Measurements from ENCODE around the gene ATF7.

The ATF7 gene

GRCh38 chr12:53626702-53627169, 554 bp upstream of the ATF7 start:
- no peak for TF ChIP-seq CTCF (IDR thresholded peaks at IDR 0.05; ENCODE audit: extremely low read depth, missing control alignments)
- no peak for DNase-seq (ENCODE audit: low spot score)

DNA sequence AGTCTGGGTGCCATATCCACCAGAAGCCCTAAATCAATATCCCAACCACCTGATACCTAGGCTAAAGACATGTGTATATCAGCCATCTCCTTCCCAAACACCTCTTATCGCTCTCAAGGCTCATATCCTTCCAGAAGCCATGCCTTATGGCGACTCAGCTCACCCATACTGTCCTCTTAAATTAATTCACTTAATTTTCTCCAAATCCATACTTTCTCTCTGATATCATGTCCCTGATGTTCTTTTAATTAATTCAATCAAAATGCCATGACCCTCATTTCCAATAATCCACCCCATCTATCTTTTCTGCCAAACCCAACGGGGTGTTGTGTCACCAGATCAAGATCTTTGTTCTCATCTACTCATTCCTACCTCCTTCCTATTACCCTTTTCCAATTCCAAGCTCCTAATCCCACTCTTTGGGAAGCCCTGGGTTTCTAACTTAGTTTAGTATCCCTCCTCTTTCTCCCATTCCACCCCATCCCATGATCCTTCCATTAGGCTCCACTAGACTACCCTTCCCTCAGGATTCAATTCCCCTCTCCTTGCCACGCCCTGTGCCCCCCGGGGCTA, 723 bp downstream of the ATF7 start:
- TF ChIP-seq CTCF (IDR thresholded peaks at IDR 0.05; ENCODE audit: extremely low read depth, missing control alignments), result no peak
- no peak for DNase-seq (ENCODE audit: low spot score)

GRCh38 chr12:53624956-53625355, 1.2 kb downstream of the ATF7 start:
- TF ChIP-seq CTCF (IDR thresholded peaks at IDR 0.05; ENCODE audit: extremely low read depth, missing control alignments), result no peak
- DNase-seq (ENCODE audit: low spot score), result no peak

DNA sequence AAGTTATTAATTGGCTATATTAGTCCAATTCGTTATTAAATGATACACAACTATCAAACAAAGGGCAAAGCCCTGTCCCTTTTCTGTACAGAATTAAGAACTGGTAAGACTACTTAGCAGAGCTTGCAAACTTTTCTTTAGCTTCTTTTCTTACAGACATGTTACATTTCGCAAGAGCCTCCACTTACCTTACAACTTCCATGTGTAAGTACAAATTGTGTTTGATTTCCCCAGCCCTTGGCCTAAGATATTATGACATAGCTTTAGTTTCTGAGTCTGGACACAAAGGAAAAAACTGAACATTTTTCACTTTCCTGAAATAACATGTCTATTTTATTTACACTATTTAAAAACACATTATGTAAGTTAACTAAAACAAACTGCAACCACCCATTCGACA, 1.7 kb downstream of the ATF7 start:
- TF ChIP-seq CTCF (IDR thresholded peaks at IDR 0.05; ENCODE audit: extremely low read depth, missing control alignments), result no peak
- no peak for DNase-seq (ENCODE audit: low spot score)

DNA sequence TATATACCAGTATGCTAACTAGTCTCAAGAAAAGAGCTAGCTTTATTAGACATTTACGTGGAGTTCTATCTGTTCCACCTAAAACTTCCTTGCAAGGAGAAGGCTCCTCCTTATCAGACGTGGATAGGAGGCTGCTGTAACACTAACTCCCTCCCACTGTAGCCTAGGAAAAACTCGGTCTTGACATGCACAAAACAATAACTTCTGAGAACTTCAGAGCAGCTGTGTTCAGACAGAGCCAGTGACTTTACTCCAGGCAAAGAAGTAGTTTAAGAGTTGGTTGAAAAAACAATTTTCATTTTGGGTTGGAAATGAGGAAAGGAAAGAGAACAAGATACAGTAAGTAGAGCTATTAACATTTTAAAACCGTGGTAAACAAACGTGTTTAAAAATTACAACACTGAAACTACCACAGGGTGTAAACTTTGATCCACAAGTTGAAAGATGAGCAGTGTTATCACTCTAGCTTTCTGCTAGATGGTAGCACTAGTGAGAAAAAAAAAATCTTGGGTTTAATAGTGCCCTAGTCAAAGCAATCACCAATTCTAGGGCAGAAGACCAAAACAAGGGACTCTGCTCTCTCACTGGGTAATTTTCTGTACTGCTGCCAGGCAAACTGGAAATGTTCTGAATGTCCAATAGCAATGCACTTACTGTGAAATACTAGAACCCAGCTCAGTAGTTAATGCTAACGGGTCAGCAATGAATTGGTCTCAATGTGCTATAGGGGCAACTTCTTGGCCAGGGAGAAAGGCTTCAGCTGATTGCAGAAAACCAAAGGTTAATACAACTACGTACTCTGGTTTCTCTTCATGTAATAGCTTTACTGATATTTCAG, 2.4 kb downstream of the ATF7 start:
- no peak for TF ChIP-seq CTCF (IDR thresholded peaks at IDR 0.05; ENCODE audit: extremely low read depth, missing control alignments)
- DNase-seq (ENCODE audit: low spot score), result no peak

DNA sequence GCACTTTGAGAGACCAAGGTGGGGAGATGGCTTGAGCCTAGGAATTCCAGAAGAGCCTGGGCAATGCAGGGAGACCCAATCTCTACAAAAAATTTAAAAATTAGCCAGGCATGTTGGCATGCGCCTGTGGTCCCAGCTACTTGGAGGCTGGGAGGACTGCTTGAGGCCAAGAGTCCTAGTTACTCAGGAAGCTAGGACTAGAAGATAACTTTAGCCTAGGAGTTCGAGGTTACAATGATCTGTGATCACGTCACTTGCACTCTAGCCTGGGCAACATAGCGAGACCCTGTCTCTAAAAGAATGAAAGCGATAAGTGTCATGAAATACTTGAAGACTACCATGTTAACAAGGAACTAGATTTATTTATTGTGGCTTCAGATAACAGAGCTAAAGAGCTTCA, 3.5 kb downstream of the ATF7 start:
- TF ChIP-seq CTCF (IDR thresholded peaks at IDR 0.05; ENCODE audit: extremely low read depth, missing control alignments), result no peak
- DNase-seq (ENCODE audit: low spot score), result no peak

GRCh38 chr12:53618275-53618674, 7.9 kb downstream of the ATF7 start:
- TF ChIP-seq CTCF (IDR thresholded peaks at IDR 0.05; ENCODE audit: extremely low read depth, missing control alignments), result no peak
- no peak for DNase-seq (ENCODE audit: low spot score)

Data from GM20000 (cell line).